Ishikawa (cell line): ENCODE results near the gene ACSM3.

Experiments used
- CEBPB ChIP-seq: IDR thresholded peaks from 2 replicates; pipeline ENCODE4 v1.6.1; 2012
- CREB1 ChIP-seq: IDR thresholded peaks from 2 replicates; pipeline ENCODE4 v1.6.1; 2012; ENCODE audit warnings: low read depth
- EGR1 ChIP-seq: IDR thresholded peaks from 2 replicates; pipeline ENCODE4 v1.6.1; 2012
- EP300 ChIP-seq: IDR thresholded peaks from 2 replicates; pipeline ENCODE4 v1.6.1; 2012; ENCODE audit warnings: borderline replicate concordance
- FOXM1 ChIP-seq: IDR thresholded peaks from 2 replicates; pipeline ENCODE4 v1.6.1; 2012; ENCODE audit warnings: low read depth, borderline replicate concordance
- MAX ChIP-seq: IDR thresholded peaks from 2 replicates; pipeline ENCODE4 v1.6.1; 2012
- NFIC ChIP-seq: IDR thresholded peaks from 2 replicates; pipeline ENCODE4 v1.6.1; 2012
- RAD21 ChIP-seq: IDR thresholded peaks from 2 replicates; pipeline ENCODE4 v1.6.1; 2012; ENCODE audit warnings: low read depth
- REST ChIP-seq: IDR thresholded peaks from 2 replicates; pipeline ENCODE4 v1.6.1; 2012; ENCODE audit warnings: low read depth, mild to moderate bottlenecking
- YY1 ChIP-seq: IDR thresholded peaks from 2 replicates; pipeline ENCODE4 v1.6.1; 2012; ENCODE audit warnings: low read depth
- ZBTB7A ChIP-seq: IDR thresholded peaks from 2 replicates; pipeline ENCODE4 v1.6.1; 2012; ENCODE audit warnings: low read depth

- TF ChIP-seq CREB1 = no peak
- no peak for TF ChIP-seq RAD21
- no peak for TF ChIP-seq MAX
- TF ChIP-seq EGR1 = no peak
- no peak for TF ChIP-seq CEBPB
- no peak for TF ChIP-seq YY1
- no peak for TF ChIP-seq ZBTB7A
- no peak for TF ChIP-seq NFIC
- TF ChIP-seq EP300 = no peak
- no peak for TF ChIP-seq FOXM1
- no peak for TF ChIP-seq REST
Measured at GRCh38 chr16:20803561-20804214, 39.9 kb downstream of the ACSM3 start.
